GM21423 (cell line): ENCODE results near the gene PLAAT2.
"Not testable (repeated sequence)": the region's sequence is repeated elsewhere in the genome, so short reads cannot be mapped to it uniquely, and the experiment has no call there.

ENCODE experiments used
- ATAC-seq: cut with Tn5 transposase; IDR thresholded peaks from one replicate; pipeline ENCODE4 v1.9.1; 2021; ENCODE audit warnings: mild to moderate bottlenecking, moderate library complexity; ENCODE audit not compliant: unreplicated experiment

PLAAT2 gene

DNA sequence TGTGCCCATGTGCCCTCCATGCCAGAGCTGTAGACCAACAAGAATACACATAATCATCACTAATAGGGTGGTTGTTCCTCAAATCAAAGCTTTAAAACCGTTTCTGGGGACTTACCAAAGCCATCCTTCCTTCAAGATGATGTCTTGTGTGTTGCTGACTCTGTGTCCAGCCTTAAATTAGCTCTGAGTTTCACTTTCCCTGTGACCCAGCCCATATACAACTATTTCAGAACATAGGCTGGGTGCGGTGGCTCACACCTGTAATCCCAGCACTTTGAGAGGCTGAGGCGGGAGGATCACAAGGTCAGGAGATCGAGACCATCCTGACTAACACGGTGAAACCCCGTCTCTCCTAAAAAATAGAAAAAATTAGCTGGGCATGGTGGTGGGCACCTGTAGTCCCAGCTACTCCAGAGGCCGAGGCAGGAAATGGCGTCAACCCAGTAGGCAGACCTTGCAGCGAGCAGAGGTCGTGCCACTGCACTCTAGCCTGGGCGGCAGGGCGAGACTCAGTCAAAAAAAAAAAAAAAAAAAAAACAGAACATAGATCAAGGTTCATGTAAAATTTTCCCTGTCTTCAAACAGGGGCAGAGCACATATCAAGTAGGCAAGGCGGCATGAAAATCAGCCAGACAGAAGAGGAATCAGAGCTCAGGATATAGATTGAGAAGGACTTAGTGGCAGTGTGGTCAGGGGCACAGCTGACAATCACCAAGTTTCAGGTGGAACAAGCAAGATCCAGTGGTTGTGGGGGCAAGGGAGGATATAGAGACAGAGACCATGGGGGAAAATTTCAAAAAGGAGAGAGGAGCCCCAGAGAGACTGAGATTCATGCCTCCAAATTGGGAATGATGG is at the start of gene PLAAT2:
PLAAT2 (minus strand) TSS at position 179 of the 855 bp plus-strand sequence; CDS start at position 124, 55 bp downstream.
- no peak for ATAC-seq

DNA sequence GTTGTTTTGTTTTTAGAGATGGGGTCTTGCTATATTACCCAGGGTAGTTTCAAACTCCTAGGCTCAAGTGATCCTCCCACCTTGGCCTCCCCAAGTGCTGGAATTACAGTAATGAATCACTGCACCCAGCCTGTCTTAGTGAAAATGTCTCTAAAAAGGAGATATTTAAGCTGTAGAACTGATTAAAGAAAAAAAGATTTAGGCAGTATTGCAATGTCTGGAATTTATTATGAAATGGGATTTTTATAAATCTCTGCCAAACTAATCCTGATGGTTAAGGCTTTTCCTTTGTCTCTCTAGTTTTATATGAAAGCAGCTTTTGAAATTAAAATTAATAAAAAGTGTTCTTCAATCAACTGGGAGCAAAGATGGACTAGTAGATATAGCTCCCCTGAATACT is 49.0 kb upstream of the PLAAT2 start:
- no peak for ATAC-seq

DNA sequence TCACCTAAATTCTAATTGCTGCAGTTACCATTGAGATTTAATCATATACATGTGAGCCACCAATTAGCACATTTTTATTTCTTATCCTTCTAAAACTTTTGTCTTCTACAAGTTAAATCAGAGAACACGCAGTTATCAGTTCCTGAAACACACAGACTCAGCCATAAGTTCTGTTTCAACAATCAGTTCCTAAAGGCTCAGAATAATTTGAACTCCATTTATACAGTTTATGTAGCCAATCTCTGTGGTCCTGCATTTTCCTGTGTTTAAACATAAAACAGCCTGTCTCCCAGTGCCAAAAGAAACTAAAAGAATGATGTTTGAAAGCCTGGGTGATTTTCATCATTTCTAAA is 48.2 kb upstream of the PLAAT2 start:
- ATAC-seq, result no peak

DNA sequence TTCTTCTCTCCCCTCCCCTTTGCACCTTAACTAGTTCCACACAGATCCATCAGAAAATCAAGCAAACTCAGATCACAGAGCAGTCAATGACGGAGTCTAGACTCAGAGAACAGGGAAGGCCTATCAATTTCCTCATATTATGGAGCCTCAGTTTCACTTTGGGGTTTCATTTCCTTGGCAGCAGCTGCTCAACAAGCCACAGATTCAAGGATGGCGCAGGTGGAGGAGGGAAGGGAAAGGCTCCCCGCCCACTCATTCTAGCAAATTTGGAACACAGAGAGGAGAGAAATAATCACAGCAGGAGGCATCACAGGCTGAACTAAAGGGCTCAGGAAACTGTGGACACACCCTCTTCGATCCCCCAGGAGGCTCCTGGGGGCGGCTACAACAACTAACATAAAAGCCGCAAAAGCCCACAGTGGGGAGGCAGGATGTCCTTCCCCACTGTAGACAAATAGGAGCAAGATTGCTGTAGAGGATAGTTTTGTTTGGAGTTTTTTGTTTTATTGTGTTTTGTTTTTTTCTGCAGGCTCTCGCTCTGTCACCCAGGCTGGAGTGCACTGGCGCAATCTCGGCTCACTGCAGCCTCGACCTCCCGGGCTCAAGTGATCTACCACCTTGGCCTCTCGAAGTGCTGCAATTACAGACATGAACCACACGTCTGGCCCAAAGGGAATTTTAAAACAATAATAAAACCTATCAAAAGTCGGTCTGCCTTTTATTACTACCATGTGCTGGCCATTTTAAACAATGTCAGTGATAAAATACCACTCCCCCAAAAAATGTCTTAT is 47.6 kb upstream of the PLAAT2 start:
- ATAC-seq, result no peak

DNA sequence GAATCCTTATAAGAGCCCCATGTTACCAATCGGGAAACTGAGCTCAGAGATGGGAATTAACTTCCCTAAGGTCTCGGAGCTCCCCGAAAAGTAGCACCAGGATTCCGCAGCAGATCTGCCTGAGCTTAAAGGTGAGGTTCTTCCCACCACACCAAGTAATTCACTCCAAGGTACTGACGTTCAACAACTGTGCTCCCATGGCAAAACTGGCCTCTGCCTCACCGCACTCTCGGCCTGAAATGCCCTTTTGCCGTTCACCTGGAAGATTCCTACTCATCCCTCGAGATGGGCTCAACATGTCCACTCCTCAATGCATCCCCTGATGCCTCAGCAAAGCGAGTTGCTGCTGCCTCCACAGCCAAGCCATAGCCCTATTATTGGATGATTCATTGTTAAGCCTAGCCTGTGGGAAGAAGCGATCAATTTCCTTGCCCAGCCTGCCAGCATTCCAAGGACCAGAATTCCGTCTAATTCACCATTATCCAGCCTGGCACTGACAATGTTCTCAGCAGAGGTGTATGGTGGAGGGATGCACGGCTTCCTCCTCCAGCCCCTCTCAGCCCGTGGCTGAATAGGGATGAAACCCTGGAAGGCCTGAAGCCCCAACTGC is 46.9 kb upstream of the PLAAT2 start:
- ATAC-seq, result no peak

DNA sequence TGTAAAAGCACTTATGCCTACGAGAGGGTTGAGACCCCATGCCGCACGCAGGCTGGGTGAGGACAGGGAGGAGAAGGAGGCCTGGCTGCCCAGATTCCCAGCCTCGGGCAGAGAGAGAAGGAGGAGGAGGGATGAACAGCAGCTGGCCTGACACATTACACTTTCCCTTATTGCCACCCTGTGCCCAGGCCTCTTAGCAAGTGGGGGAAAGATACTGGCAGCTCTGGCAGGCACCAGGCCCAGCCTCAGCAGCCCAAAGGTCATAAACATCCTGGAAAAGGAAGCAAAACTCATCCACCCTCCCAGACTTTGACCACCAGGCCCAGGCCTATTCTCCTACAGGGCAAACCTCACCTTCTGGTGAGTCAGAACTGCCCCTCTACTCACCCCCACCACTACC is 46.4 kb upstream of the PLAAT2 start:
- ATAC-seq, result no peak

DNA sequence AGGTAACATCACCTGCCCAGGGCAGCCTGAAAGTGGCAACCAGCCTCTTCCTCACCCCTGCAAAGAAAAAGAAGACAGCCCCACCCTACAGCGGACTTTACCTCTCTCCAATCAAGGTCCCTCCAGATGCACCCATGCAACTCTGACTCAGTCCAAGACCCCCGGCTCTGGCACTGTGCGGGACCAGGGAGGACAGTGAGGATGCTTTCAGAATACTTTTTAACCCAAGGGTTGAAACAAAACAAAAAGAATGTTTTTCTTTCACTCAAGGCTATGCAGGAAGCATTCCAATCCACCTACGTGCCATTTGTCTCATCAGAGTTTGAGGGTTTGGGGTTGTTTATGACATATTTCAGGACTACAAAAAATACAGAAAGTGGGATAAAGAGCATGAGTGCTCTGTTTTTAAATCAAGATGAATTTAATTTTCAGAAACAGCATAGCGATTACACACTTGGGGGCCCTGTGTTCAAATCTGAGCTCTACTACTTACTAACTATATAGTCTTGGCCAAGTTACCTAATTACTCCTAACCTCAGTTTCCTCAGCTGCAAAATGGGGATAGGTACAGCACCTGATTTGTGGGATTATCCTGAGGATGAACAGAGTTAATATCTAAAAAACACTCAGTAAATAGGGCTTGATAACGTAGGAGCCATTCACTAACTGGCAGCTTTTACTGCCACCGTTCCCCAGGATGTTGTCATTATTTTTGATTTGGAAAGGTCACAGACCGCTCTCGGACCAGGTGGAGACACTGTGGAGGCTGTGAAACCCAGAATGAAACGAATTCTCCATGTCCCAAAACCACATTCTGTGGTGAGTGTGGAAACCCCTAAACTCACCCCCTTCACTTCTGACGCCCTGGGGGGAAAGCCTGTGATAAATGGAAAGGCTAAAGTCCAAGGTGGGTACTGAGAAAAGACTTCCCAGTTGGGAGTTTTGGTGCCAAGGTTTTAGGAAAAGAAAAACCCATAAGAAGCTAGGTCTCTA is 45.5 kb upstream of the PLAAT2 start:
- ATAC-seq, result no peak

DNA sequence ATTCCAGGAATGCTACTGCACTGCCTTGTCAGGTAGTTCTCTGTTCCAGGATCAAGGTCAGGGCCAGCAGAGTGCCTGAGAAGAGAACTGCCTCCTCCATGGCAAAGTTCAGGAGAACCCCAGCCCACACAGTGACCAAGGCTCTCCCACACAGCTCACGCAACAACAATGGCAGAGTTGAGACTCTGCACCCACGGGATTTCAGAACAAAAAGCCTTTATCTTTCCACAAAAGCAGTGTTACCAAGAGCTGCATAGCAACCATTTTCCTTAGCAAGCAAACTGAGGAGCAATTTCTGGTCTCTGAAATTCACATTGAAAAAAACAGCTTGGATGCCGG is 40.0 kb upstream of the PLAAT2 start:
- no peak for ATAC-seq

DNA sequence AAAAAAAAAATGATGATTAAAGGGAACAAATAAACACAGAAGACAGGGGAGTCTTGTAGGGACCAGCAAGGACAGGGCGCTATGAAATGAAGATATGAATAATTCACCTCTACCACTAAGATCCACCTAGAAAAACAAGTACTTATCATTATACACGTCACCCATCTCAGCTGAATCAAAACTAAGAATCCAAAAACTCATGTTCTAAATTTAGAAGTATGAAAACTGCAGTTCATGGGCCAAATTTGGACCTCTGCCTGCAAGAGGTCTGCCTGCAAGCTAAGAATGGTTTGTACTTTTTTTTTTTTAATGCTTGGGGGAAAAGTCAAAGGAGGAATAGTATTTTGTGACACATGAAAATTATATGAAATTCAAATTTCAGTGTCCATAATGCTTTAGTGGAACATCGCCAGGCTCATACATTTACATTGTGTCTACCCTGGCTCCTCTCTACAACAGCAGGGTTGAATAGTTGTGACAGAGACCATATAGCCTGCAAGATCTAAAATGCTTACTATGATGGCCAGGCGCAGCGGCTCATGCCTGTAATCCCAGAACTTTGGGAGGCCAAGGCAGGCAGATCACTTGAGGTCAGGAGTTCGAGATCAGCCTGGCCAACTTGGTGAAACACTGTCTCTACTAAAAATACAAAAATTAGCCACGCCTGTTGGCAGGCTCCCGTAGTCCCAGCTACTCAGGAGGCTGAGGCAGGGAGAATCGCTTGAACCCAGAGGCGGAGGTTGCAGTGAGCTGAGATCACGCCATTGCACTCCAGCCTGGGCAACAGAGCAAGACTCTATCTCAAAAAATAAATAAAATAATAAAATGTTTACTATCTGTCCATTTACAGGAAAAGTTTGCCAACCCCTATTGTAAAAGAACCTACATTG is 39.4 kb upstream of the PLAAT2 start:
- ATAC-seq, result not testable (repeated sequence)

DNA sequence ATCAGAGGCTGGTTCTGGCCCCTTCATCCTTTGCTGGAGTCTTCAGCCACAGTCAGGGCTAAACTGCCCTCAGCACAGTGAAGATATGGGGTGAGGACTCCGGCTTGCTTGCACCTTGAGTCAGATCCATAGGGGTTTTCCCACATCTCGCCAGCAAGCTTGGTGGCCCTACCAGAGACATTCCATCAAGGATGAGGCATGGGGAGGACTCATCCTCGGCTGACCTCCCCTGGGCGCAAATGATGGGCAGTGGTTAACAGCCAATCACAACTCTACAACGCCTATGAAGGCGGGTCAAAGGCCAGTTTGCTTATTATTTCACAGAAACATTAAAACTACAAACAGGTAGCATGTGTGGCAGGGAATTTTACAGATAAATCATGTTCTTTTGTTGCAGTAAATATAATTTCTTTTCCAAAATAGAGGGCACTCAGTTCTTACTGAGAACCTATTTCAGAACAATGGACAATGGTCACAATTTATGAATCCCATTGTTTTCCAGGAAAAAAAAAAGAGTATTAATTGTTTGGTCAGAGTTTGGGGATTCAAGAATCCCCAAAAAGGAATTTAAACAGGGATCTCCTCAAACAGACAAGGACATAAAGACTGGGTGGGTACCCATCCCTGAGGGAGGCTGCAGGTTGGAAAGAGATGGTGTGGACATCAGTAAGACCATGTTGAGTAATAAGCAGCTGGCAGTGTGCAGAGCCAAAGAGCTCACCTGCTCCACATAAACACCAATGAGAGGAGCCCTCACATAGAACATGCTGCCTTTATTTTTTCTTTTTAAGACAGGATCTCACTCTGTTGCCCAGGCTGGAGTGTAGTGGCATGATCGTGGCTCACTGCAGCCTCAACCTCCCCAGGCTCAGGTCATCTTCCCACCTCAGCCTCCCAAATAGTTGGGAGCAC is 36.3 kb upstream of the PLAAT2 start:
- ATAC-seq, result no peak

DNA sequence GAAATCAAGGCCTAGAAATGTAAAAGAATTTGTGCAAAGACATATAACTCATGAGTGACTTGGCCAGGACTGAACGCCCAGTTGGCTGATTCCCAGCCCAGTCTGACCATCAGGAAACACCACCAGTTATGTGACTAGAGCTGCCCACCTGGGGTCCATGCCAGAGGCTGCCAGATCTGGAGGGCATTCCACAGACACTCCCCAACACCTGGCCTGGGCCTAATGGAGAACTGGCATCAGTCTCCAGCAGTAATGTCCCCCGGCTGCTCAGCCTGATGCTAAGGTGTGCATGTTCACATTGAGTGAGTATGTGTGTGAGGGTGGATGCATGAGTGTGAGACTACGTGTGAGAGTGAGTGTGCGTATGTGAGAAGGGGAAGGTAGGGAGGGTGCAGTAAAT is 35.4 kb upstream of the PLAAT2 start:
- ATAC-seq, result no peak

DNA sequence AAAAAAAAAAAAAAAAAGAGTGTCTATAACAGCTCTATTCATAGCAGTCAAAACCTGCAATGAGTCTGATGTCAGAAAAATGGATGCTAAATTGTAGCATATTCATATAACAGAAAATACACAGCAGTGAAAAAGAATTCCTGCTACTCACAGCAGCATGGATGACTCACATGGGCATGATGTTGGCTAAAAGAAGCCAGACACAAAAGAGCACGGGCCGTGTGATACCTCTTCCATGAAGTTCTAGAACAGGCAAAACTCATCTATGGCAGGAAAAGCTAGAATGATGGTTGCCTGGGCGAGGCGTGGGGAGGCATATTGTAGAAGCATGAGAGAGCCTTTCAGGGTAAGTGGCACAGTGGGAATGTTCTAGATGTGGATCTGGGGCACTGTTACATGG is 32.1 kb upstream of the PLAAT2 start:
- ATAC-seq, result no peak

DNA sequence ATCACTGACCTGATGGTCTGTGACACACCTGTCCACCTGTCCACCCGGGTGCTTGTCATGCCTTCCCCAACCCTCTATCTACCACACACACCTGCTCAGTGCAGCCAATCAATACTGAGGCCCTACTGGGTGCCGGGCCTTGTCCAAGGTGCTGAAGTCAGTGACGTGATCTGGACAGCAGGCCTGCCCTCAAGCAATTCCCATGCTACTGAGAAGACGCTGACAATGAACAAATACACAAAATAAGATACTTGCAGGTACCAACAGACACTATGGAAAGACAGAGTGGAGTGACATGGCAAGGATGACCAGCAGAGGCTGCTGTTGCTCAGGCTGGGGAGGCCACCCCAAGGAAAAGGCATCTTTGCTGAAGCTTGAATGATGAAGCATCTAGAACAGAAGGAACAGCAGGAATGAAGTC is 29.8 kb upstream of the PLAAT2 start:
- no peak for ATAC-seq

DNA sequence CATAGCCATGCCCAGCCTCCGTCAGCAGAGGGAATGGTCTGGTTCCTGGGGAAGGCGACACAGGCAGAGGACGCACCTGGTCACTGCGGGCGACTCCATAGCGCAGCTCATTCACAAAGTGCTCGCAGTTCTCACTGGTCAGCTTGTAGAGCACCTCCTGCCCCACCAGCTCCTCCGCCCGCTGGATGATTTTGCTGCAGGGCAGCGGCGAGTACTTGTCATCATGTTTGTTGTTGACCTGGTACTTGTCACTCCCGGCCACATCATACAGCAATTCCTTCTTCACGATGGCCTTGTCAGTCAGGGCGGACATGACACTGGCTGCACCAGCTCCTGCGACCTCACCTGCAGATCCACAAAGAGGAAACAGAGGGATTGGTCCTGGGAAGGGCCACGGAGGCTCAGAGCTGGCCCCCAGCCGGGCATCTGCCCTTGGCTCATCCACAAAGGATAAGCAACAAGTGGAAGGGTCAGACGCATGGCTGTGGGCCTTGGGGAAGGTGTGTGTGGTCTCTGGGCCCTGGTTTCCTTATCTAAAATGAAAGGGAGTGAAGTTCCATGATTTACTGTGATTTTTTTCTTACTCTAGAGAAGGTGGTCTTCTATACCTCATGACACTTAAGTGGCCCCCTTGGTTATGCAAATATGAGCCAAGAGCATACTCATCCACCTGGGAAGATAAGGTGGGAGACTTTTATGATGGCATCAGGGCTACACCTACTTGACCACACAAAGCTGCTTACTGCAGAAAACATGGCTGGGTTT is 27.0 kb upstream of the PLAAT2 start:
- no peak for ATAC-seq

DNA sequence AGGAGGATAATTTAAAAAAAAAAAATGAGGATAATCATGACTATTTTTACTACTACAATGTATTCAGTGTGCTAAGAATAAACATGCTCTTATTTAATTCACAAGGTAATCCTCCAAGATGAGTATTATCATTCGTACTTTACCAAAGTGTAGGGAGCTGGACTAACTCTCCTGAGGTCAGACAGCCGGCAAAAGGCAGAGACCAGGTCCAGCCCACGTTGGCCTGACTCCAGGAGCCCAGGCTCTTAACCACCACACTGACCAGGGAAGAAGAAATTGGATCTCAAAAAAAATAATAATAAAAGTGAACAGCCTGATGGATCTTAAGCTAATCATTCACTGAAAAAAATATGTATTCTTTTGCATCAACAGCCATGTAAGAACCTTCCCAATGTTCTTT is 25.8 kb upstream of the PLAAT2 start:
- ATAC-seq, result no peak

DNA sequence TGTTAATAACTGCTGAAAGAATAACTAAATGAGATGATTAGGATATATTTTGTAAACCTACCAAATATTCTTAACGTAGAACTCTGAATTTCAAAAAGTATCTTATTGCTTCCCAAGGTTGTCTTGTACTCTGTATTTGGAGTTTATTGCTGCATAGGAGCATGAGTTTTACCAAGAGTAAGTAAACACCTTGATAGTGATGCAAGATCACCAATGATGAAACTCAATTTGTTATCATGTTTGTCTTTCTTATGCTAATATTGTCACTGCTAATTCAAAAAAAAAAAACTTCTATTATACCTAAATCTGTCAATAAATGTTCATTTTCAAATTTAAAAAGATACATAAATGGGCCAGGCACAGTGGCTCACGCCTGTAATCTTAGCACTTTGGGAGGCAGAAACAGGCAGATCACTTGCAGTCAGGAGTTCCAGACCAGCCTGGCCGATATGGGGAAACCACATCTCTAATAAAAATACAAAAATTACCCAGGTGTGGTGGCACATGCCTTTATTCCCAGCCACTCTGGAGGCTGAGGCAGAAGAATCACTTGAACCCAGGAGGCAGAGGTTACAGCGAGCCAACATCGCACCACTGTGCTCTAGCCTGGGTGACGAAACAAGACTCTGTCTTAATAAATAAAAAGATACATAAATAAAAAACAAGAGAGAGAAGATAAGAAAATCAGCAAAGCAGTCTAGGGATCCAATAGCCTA is 23.4 kb upstream of the PLAAT2 start:
- ATAC-seq, result no peak

DNA sequence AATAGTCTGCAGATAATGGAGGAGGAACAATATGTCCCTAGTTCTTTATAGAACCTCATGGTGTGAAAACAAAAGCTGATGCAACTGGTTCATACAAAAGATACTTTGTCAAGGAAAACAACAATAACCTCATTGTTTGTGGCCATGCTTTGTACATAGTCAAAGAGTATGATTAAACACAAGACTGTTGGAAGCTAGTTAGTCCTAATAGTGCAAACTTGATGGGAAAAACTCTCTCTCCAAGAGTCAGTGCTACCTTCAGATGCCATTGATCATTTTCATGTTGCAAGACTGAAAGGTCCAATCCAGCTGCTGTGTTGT is 20.1 kb upstream of the PLAAT2 start:
- ATAC-seq, result no peak
